Femur (tissue), 1 donor: Measurements from ENCODE around the gene AUP1.
A peak's percentile ranks its signal among the peaks of the same experiment; 100 is the strongest.

Experiments used
- DNase-seq: peaks from one replicate; pipeline ENCODE4 v3.0.0-alpha.2; 2017

AUP1 gene

DNA sequence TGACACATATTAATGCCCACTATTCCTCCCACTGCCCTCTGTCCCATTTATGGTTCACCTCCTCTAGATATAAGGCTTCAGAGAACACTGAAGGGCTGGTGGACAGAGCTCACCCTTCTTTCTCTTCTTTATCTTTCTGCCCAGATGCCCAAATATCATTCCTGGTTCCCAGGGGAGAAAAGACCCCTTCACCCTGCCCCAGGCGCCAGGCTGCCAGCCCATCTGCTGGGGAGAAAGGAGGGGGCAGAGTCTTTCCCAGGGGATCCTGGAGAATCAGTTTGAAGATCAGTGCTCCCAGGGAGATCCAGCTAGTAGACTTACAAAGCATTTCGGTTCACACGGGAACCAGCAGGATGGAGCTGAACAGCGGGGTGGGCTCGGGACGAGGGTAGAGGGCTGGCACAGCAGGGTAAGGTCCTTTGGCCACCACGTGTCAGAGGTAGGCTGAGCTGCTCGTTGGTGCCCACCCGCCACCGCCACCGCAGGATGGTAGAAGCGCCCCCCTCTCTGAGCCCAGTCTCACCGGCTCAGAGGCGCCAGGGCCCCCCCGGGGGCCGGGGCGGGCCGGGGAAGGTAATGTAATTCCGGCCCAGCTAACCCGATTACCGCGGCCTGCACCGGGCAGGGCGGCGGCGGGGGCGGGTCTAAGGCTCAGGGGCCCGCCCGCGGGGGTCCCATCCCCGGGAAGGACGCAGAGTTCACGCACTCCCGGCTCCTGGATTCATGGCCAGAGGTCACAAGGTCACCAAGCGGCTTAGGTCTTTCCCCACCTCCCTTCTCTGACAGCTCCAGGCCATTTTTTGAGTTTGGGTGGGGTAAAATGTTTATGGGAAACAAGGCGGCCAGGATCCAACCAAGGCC is 16.5 kb downstream of the AUP1 start:
- no peak for DNase-seq

DNA sequence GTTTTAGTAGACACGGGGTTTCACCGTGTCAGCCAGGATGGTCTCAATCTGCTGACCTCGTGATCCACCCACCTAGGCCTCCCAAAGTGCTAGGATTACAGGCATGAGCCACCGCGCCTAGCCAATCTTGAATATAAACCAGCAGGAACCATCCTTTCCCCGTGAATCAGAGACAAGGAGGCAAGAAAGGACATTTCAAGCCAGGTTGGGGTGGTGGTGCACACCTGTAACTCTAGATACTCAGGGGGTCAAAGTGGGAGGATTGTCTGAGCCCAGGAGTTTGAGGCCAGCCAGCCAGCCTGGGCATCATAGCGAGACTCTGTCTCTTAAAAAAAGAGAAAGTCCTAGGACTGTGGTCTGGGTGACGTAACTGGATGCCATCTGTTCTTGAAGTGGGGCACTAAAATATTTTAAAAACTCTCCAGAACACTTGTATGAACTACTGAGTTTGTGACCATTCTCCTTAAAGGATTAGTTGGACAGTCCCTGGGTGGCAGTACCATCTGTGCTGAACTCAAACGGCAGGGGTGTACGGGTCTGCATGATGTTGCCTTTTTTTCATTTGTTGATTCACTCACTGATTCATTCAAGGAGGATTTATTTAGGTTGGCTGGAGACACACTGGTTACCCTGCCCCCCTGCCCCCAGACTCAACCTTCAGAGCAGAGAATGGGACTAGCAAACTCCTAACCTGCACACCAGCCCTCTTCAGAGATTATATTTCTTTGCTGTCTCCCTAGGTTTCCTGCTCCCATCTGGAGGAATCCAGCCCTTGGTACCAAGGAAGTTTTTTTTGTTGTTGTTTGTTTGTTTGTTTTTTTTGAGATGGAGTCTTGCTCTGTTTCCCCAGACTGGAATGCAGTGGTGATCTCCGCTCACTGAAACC is 18.2 kb downstream of the AUP1 start:
- no peak for DNase-seq

DNA sequence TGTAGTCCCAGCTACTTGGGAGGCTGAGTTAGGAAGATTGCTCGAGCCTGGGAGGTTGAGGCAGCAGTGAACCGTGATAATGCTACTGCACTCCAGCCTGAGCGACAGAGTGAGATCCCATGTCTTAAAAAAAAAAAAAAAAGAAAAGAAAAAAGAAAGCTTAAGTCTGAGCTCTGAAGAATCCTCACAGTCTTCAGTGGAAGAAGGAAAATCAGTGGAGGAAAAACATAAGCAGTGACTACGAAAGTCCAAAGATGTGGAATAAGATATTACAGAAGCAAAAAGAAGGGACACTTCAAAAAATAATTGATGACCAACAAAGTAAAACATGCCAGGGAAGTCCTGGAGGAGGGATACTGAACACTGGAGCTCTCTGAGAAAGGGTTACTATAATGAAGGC is 19.2 kb downstream of the AUP1 start:
- no peak for DNase-seq

DNA sequence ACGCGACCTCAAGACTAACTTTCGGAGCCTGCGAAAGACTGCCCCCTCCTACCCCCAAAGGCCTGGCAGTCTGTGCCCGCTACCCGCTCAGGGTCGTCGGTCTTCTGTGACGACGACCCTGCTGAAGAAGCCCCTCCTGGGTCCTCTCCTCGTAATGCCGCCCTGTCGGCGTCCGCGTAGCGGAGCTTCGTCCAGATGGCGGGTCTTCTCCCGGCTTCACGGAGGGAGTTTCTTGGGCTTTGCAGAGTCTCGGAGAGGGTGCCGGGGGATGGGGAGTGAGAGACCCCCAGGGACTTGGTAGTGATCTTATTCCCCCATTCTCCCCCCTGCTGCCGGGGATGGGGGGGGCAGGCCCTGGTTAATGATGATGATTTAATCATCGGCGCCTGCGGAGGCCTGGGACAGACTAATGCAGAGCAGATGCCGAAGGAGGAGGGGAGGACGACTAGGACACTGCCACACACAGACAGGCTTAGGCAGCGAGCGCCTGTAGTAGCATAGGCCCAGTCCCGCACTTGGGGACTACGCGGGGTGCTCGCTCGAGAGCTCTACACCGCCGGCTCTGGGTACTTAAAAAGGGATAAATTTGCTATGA is 21.5 kb downstream of the AUP1 start:
- DNase-seq = no peak

DNA sequence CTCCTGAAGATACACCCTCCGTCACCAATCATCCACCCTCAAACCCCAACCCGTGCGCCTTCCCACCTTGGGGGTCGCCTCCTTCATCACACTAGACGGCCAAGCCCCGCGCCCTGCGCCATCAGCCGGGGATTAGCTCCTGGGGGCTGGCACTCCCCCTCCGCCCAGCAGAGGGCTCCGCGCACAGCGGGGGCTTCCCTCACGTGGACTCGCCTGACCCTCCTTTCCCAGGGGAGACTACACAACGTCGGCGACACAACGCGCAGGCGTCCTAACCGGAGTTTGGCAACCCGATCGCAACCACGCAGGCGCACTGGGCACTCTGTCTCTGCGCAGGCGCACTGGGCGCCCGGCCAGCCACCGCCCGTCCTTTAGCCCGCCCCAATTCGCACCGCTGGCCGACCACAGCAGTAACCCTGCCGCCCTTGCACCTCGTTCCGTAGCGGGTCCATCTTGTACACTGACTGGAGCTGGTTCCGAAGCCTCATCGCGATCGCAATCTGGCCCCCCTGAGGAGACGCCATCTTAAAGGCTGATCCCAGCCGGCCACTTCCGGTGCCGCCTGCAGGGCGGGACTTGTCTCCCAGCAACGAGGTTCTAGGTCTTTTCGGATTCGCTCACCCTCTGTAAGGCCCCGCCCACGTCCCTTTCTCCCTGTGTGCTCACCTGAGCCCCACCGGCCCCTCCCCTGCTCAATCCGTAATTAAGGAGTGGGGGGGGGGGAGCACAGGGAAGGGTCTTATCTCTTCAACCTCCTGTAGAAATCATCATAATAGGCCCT is 22.2 kb downstream of the AUP1 start, which contains the start of gene PCGF1:
TSS of gene PCGF1 (minus strand) at position 551 of the 781 bp plus-strand sequence. CDS start at position 524, 27 bp downstream.
- DNase-seq = peak; percentile 99

DNA sequence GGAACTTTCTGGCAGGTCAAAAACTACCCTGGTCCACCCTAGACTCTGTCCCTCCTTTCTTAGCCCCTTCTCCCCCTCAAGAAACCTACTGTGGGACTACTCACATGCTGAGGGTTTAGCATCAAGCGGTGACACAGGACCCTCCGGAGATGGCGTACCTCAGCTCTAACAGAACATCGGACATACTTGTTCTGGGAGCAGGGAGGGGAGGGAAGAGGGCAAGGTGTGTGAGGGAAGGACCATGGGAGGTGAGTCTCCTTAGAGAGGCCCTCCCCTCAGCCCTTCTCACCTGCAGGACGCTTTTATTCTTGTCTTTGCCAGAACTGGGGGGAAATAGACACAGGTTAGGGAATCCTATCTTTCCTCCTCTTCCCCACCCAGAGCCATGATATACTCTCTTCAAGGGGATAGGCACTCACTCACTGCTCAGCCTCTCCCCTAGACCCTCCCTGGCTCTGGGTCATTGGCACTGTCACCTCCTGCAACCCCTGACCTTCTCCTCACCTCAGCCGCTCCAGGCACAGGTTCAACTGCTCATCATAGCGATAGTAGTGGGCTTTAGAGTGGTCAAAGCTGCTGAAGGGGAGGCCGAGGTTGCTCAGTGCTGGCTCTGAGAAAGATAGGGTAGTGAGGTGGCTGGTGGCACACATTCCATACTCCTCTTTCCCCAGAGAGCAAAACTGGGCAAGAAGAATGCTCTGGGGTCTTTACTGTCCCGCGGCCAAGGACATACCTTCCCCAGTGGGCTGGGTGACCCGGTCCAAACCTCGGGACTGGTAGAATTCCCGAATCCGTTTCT is 23.9 kb downstream of the AUP1 start:
- DNase-seq = no peak

DNA sequence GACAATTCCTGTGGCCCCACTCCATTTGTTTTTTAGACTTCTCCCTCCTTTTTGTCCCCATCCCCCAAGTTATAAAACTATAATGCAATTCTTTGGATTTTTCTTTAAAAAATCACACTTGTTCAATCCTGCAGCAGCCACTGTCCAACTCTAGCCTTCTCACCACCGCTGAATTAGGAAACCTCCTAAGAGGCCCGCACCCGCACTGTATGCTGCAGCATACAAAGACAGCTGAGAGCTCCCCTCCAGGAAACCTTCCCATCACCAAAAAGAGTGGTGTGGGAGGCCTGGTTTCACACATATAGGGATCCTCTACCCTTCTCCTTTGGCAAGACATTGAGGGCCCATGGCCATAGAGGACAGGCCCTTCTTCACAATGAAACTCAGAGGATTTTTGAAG is 24.9 kb downstream of the AUP1 start:
- DNase-seq = no peak

DNA sequence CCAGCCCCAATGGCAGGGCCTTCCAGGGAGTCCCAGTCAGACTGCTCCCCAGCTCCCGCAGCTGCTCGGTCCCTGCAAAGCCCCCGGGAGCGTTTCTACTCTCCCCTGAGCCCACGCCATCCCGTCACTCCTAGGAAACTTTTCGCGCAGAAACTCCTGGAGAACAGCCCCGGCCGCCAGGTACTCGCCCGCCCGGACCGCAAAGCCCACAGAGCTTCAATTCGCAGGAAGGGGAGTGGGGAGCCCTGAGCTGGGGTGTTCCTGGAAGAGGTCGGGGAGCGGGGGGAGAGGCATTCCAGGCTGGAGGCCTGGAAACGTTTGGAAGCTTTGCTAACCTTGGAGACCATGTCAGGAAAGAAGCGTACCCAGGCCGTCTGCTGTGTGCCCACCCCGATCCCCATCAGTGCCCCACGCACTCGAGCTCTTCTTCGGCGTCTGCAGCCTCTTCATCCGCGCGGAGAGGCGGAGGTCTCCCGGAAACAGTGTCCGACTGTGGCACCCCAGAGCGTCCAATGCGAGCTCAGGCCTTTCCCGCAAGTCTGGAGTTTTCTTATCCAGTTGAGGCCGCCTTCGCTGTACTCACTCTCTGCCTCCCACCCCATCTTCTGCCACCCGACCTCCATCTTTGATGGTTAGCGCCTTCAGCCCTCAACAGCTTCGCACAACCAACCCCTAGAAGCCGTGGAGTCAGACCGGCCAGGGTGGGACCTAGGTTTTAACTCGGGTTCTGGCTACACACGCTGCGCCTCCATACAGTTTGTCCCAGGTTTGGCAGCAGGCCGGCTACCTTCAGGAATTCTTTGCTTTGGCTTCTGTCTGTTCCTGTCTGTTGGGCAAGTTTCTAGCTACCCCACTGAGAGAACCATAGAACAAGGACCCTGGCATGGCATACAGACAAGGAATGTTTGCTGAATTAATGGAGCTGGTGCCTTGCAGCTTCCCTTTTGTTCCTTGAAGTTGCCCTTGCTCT is 25.7 kb downstream of the AUP1 start:
- no peak for DNase-seq

DNA sequence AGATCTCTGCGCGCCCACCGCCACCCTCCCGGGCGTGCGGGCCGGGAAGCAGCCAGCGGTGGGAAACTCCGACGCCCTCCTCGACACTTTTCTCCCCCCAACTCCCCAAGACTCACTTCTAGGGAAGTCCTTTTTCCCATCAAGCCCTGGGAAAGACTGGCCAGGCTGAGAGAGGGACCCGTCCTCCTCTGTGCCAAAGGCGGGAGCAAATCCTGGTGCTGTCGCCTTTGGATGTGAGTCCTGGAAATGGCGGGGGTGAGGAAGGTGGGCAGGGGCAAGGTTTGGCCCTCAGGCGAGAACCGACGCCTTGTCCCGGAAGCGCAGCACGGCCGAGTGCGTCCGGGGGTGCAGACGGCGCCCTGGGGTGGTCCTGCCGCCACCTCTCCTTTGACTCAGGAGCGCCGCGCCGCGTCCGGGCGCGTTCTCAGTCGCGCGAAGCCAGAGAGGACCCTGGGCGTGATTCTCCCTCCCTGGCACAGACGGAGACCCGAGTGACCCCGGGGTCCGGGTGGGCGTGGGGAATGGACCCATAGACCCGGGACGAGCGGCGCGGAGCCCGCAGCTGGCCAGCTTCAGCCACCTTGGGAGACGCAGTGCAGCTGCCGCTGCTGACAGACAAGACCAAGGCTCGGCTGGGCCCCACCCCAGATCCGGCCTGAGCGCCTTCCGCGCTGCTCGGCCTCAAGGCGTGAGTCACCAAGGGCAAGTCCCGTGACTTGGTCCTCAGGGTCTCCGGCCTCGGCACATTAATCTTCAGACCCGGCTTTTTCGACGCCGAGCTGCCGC is 26.6 kb downstream of the AUP1 start:
- DNase-seq = peak; percentile 84

DNA sequence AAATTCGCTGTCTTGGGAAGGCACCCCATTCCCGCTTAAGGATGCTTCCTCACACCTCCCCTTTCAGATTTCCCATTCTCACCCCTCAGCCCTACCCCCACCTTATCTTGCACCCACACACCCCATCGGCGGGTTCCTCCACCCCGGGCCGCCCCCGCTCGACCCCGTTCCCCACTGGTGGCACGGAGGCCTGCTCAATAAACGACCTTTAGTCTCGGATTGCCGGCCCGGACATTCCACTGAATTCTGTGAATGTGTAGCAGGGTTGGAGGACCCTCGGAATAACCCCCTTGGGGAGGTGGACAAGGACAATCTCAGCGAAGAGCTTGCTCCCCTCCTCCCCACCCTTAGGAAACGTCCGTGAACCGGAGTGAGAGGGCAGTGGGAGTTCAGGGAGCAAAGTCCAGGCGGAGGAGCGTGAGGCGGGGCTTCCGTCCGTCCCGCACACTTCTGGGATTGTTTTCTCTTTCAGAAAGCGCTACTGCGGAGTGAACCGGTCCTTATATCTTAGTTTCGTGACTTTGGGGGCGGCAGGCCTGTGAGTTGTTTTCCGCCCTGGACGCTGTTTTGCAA is 27.3 kb downstream of the AUP1 start:
- no peak for DNase-seq

DNA sequence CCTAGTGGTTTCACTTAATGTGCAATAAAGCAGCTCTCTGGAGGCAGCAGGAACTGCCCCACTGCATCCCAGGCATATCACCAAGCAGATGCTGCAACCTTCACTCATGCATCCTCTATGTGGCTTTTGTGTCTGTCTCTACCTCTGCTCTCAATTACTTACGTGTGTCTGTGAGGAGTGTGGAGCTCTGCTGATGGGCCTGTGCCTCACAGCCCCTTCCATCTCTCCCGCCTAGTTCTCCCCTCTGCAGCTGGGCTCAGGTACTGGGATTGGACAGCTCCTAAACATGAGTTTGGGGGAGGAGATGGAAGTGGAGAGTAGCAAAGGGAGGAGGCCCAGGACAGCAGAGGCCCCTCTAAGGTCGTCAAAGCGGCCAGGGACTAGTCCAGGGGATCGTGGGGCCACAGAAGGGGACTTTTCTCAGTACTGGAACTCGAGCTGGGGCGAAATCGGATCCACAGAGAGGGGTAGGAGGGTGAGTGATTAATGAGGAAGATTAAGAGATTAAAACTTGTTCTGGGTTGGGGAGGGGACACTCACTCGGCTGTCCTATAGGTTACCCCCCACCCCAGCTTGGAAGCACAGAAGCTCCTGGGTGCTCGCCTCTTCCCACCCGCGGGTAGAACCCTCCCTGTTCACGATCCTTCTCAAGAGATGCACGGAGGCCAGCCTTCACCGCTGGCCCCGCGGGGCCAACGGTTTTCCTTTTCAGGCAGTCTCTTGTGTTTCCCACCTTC is 28.0 kb downstream of the AUP1 start:
- no peak for DNase-seq

DNA sequence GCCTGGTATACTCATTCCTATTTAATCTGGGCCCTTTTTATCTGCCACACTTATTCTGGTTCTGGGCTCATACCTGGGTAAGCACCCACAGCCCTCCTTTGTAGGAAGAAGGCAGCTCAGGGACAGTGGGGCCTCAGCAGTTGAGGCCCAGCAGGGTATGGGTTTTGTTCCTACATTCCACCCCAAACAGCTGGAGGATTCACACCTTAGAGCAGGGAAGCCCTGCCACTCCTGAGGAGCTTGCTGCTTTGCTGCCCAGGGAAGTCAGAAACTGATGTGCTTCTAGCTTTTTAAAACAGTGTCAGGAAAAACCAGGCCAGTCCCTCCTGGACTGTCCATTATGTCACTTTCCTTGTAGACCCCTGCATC is 28.9 kb downstream of the AUP1 start:
- DNase-seq = no peak

DNA sequence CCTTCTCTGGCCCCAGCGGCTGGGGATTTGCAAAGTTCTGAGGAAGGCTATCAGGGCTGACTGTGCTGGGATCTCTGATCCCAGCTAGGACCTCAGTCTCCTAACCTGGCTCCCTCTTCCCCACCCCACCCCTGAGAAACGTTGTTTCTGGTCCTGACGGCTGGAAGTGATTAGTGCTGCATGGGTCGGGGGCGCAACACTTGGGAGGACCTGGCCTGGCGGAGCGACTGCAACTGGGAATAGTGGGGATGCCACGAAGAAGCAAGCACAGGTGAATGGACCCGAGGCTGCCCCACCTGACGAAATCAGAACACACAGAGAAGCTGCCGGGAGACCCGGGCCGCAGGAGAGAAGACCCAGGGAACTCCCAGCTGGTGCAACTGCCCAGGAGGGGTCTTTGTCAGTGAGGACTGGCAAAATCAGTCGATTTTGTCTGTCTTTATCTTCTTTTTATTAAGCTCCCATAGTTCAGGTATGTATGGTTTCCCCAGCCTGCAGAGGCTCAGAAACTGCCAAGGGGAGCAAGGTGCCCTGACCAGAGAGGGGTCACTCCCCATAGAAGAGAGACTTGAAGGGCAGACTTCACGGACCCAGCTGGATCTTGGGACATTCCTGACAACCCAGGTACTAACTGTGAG is 29.4 kb downstream of the AUP1 start:
- DNase-seq = no peak

DNA sequence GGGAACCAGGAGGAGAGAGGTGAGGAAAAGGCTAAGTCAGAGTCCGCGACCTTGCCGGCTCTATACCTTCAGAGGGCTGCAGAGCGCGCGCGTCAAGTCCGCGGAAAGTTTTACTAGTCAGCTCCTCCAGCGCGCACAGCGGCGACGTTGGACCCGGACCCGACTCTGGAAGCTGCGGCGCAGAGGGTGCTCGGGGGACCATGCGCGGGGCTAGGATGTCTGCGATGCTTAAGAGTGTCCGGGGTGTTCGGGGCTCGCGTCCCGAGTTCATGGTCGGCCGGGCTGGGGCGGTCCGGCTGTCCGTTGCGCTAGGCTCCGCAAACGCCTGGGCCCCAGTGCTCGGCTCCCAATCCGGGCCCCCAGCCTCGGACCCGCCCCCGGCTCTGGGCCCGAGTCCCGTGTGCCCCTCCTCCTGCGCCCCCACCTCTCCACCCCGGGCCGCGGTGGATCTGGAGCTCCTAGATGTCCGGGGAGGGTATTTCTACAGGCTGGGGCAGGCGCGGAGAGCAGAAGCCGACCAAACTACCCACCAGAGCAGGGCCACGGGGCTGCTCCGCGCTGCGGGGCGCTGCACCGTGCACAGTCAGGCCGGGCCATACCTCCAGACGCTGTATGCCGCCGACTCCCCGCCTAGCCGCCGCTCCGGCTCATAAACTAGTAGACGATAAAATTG is 30.1 kb downstream of the AUP1 start, which contains the start of gene LBX2:
TSS of gene LBX2 (minus strand) at position 337 of the 673 bp plus-strand sequence. CDS start at position 271, 66 bp downstream.
- no peak for DNase-seq

DNA sequence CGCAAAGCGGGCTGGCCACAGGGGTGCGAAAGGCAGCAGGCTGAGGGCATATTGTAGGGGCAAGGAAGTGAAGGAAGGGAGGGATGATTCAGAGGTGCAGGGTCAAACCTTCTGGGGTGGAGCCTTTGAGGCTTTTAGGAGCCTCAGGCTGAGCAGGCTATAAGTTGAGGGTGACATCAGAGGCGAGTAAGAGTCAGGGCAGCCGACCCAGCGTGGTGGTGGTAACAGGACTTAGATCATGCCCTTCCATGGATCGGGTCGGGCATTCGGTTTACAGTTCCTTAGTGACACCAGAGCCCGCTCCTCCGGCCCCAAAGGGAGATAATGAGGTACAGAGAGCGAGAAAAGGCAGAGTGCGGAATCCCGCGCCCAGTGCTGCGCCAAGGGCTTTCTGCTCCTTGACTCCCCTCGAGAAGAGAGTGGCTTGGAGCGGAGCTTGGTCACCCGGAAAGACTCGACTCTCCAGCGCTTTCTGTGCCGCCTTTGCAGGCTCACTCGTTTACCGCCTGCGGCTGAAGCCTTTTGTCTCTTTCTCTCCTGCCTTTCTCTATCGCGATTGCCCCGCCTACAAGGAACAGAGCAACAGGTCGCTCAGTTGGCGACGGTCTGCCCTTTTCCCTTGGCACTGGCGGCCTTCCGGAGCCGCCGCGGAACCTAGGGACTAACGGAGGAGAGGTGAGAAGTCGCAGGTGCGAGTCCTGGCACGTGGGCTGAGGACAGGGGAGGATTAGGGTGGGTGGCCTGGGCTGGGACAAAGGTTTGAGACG is 30.8 kb downstream of the AUP1 start:
- no peak for DNase-seq

DNA sequence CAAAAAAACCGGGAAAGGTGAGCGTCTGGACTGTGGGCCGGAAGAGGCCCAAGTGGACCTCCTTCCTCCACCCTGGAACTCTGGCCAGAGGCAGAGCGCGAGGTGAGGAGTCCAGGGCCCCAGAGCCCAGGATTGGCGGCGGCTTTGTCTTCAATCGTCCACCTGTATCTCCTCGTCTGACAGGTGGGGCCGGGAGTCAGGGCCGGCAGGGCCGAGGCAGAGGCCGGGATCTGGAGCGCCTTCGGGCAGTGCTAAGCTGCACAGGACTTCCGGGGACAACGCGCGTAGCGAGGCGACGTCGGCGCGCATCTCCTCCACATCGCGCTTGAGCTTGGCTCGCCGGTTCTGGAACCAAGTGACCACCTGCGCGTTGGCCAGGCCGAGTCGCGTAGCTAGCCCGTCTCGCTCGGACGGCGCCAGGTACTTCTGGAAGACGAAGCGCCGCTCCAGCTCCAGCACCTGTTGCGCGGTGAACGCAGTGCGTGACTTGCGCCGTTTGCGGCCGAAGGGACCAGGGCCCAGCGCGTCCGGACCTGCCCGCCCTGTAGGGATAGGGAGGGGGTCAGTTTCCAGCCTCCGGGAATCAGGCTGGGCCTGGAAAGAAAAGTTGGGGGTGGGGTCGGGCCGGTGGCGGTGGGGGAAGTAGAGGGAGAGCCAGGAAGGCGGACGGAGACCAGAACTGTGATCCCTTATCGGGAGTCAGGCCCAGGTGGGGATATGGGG is 31.6 kb downstream of the AUP1 start:
- DNase-seq = no peak
